ENCODE data around the gene AMBN. TPM values are rescaled to one million over a fixed set of nuclear protein-coding genes. Genes with fewer than 3 reads are reported as not detected.

AMBN gene
- total and polyA plus RNA-seq, 2 of the 13 experiments (the other 11 are each of a cell fraction or from before 2014, with no cell fraction given): not detected

DNA sequence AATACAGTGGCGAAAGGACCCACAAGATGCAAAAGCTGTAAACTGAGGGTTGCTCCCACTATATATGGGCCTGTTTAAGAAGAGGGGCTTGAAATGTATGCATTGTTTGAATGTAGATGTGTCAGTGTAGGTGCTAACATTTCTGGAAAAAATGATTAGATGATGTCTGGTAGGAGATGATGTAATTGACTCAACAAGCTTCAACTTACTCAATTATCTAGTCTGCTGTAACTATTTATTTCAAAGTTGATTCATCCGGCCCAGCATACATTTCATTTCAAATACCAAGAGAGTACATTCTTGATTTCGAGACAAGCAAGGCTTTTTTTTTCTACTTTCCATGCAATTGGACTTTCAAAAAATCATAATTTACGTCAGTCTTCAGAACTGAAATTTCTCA, 27.2 kb downstream of the AMBN start:
- Histone ChIP-seq H4K20me1 (ENCODE audit: insufficient read depth, low read length) (no peaks in the 10 kb centered on the region), H2AFZ (ENCODE audit: low read length) (no peak overlapping the region), H3K4me2 (ENCODE audit: low read depth, low read length) (no peak overlapping the region), H3K4me3 (replicated peaks in 1 of 3; ENCODE audit: insufficient read depth in 1 of 3, low read depth in 2 of 3, low read length in 3 of 3) (no peak overlapping the region), H3K27ac (ENCODE audit: extremely low read length, insufficient read depth, low read length) (no peak overlapping the region), H3K9me3 (ENCODE audit: low read length) (no peaks in the 10 kb centered on the region), H3K36me3 (replicated peaks in 1 of 2; ENCODE audit: control insufficient read depth in 1 of 2, insufficient read depth in 2 of 2, low read length in 2 of 2) (no peaks in the 10 kb centered on the region), H3K79me2 (ENCODE audit: insufficient read depth, low read length) (no peaks in the 10 kb centered on the region), H3K9ac (ENCODE audit: insufficient read depth, low read depth, low read length) (no peak overlapping the region), H3K4me1 (ENCODE audit: insufficient read depth, low read length) (no peaks in the 10 kb centered on the region), H3K27me3 (ENCODE audit: control insufficient read depth in 1 of 2, insufficient read depth in 2 of 2, low read length in 2 of 2) (no peaks in the 10 kb centered on the region)
- DNase-seq (ENCODE audit: low spot score) (no peak), FAIRE-seq (no peak), ATAC-seq (no peak)
- in situ Hi-C loops (cut with HindIII; ENCODE audit: extremely low pct_ligation_motif_present, low pct_unique_long_range_greater_than_20kb) (no loop called here), intact Hi-C loops (cut with micrococcal nuclease; ENCODE audit: unreplicated experiment) (no loop called here)
- POLR2A ChIA-PET: no interaction called here
- TF ChIP-seq CC2D1A (CRISPR knock-in tag; IDR thresholded peaks at IDR 0.05): no peak
- no peak for TF ChIP-seq ZNF350 (CRISPR knock-in tag; IDR thresholded peaks at IDR 0.05; ENCODE audit: borderline replicate concordance, low read depth)
- no peak for TF ChIP-seq HDAC2 (CRISPR knock-in tag; IDR thresholded peaks at IDR 0.05)
- no peak for TF ChIP-seq ARID2 (CRISPR knock-in tag; IDR thresholded peaks at IDR 0.05; ENCODE audit: borderline replicate concordance)
- TF ChIP-seq KDM3A (CRISPR knock-in tag; IDR thresholded peaks at IDR 0.05; ENCODE audit: low read depth): no peak
- TF ChIP-seq NCOA5 (CRISPR knock-in tag; IDR thresholded peaks at IDR 0.05): no peak
- no peak for TF ChIP-seq GABPB1 (CRISPR knock-in tag; IDR thresholded peaks at IDR 0.05)
- TF ChIP-seq ZNF263 (CRISPR knock-in tag; IDR thresholded peaks at IDR 0.05): no peak
- TF ChIP-seq NFYB (CRISPR knock-in tag; IDR thresholded peaks at IDR 0.05): no peak
- TF ChIP-seq ZNF782 (CRISPR knock-in tag; IDR thresholded peaks at IDR 0.05; ENCODE audit: borderline replicate concordance): no peak
- TF ChIP-seq ZNF577 (CRISPR knock-in tag; IDR thresholded peaks at IDR 0.05; ENCODE audit: borderline replicate concordance, low read depth): no peak
- TF ChIP-seq ZNF691 (CRISPR knock-in tag; IDR thresholded peaks at IDR 0.05; ENCODE audit: borderline replicate concordance, low read depth): no peak
- TF ChIP-seq ELF1 (CRISPR knock-in tag; IDR thresholded peaks at IDR 0.05): no peak
- TF ChIP-seq SATB2 (CRISPR knock-in tag; IDR thresholded peaks at IDR 0.05): no peak
- TF ChIP-seq KAT8 (CRISPR knock-in tag; IDR thresholded peaks at IDR 0.05): no peak
- TF ChIP-seq ZFP36L2 (CRISPR knock-in tag; IDR thresholded peaks at IDR 0.05): no peak
- TF ChIP-seq PHF8 (CRISPR knock-in tag; IDR thresholded peaks at IDR 0.05): no peak
- BruUV-seq (replicated peaks): no TSS peak
- CTCF ChIA-PET (ENCODE audit: low intra/inter-chr PET ratio, low total read pairs): no interaction called here
- 72% methylated on average over 4 of the region's 4 CpGs for WGBS (ENCODE audit: low lambda C conversion rate)
